ENCODE measurements around the gene SLC28A3.

Gene SLC28A3

GRCh38 chr9:84238652-84239051, 101.9 kb downstream of the SLC28A3 start:
- DNase-seq (ENCODE audit: low spot score): no peak

GRCh38 chr9:84235511-84235910, 105.0 kb downstream of the SLC28A3 start:
- no peak for DNase-seq (ENCODE audit: low spot score)

- peak; percentile 69 for DNase-seq (ENCODE audit: low spot score)
Measured at GRCh38 chr9:84230355-84231145, 110.0 kb downstream of the SLC28A3 start.

- DNase-seq (ENCODE audit: low spot score): no peak
Measured at GRCh38 chr9:84229191-84229590, 111.4 kb downstream of the SLC28A3 start.

- DNase-seq (ENCODE audit: low spot score): no peak
Measured at GRCh38 chr9:84228130-84228720, 112.3 kb downstream of the SLC28A3 start.

- no peak for DNase-seq (ENCODE audit: low spot score)
Measured at GRCh38 chr9:84226126-84226525, 114.4 kb downstream of the SLC28A3 start.

All from AG20443 (cell line).